HCT116 (cell line): ENCODE measurements around the gene BSG. TPM values are rescaled to one million over a fixed set of nuclear protein-coding genes. Genes with fewer than 3 reads are reported as not detected.

Experiments
- ATAC-seq: fragments of 200-7000 bp; cut with Tn5 transposase; 2 replicates; pipeline ENCODE4 v1.9.1; 2020; ENCODE audit warnings: mild to moderate bottlenecking, moderate library complexity
- BruUV-seq: library from RNA; stranded (reverse); fragments of 400-500 nt; replicated peaks from 2 replicates; lab custom pipeline; 2021; lab: Mats Ljungman, UMichigan
- CTCF ChIA-PET: fragments of 300-600 bp; sonication (Branson Sonifier 250); formaldehyde crosslinking; loops from one replicate; lab custom pipeline; 2021; ENCODE audit warnings: antibody characterized with exemption; lab: Charles Lee
- POLR2A ChIA-PET: fragments of 300-600, 350-600 bp; sonication (Branson Sonifier 250); formaldehyde crosslinking; loops from one replicate; lab custom pipeline; 2021; ENCODE audit warnings: antibody characterized with exemption; lab: Charles Lee
- RAD21 ChIA-PET, 2 experiments: fragments of 300-600 bp; sonication (Branson Sonifier 250); formaldehyde crosslinking; loops; one replicate each; lab custom pipeline; 2023; ENCODE audit warnings: low total read pairs in 2 of 2; ENCODE audit not compliant: uncharacterized antibody in 2 of 2, unreplicated experiment in 2 of 2, low non-redundant PET in 1 of 2; lab: Charles Lee
- DNase-seq: peaks from one replicate; pipeline ENCODE4 v3.0.0-alpha.2; 2010; ENCODE audit warnings: low read depth, low spot score
- H2AFZ ChIP-seq: fragments of 200-600 bp; shearing (Covaris generic), sonication (generic); 2 replicates; pipeline ENCODE4 v1.6.1; 2017; ENCODE audit warnings: low read depth, mixed run types, mixed read lengths, antibody characterized with exemption, low read length; ENCODE audit not compliant: poor library complexity, severe bottlenecking
- H3K27ac ChIP-seq: 2 replicates; pipeline ENCODE4 v1.5.1; 2012; ENCODE audit warnings: low read depth, low read length
- H3K27me3 ChIP-seq: fragments of 200-600 bp; sonication (generic); 2 replicates; pipeline ENCODE4 v1.6.1; 2016; ENCODE audit warnings: mixed run types, low read length, mixed read lengths; ENCODE audit not compliant: insufficient read depth
- H3K36me3 ChIP-seq, 2 experiments: fragments of 200-500 bp in 1 of 2; fragments of 200-600 bp in 1 of 2; sonication (Bioruptor generic) in 1 of 2; sonication (generic) in 1 of 2; 2 replicates each; pipeline versions ENCODE4 v1.5.1 to v1.6.1; 2014 to 2016; ENCODE audit warnings: low read length in 2 of 2, inconsistent platforms in 1 of 2, mixed read lengths in 1 of 2, mixed run types in 1 of 2; ENCODE audit not compliant: insufficient read depth in 2 of 2, control insufficient read depth in 1 of 2
- H3K4me1 ChIP-seq, 2 experiments: fragments of 200-600 bp in 1 of 2; sonication (generic) in 1 of 2; 2 replicates each; pipeline versions ENCODE4 v1.5.1 to v1.6.1; 2012 to 2017; ENCODE audit warnings: low read length in 2 of 2, inconsistent platforms in 1 of 2, mild to moderate bottlenecking in 1 of 2, mixed read lengths in 1 of 2, mixed run types in 1 of 2, moderate library complexity in 1 of 2; ENCODE audit not compliant: insufficient read depth in 2 of 2, control insufficient read depth in 1 of 2
- H3K4me2 ChIP-seq: fragments of 200-600 bp; sonication (generic); 2 replicates; pipeline ENCODE4 v1.6.1; 2017; ENCODE audit warnings: mixed run types, low read length, mixed read lengths
- H3K4me3 ChIP-seq, 2 experiments: fragments of 200-600 bp in 1 of 2; sonication (generic) in 1 of 2; replicated peaks in 1 of 2; 2 replicates each; pipeline ENCODE4 v1.5.1; 2011 to 2016; ENCODE audit warnings: low read length in 2 of 2, control low read depth in 1 of 2, low read depth in 1 of 2, mild to moderate bottlenecking in 1 of 2, mixed read lengths in 1 of 2, mixed run types in 1 of 2
- H3K79me2 ChIP-seq: fragments of 200-600 bp; sonication (generic); 2 replicates; pipeline ENCODE4 v1.6.1; 2017; ENCODE audit warnings: mild to moderate bottlenecking, mixed run types, low read length, moderate library complexity, mixed read lengths; ENCODE audit not compliant: insufficient read depth
- H3K9ac ChIP-seq: fragments of 200-600 bp; sonication (generic); 2 replicates; pipeline ENCODE4 v1.6.1; 2016; ENCODE audit warnings: low read length, mixed read lengths
- H3K9me2 ChIP-seq: fragments of 200-600 bp; sonication (generic), shearing (Covaris generic); 2 replicates; pipeline ENCODE4 v1.6.1; 2017; ENCODE audit warnings: mixed run types, mild to moderate bottlenecking, moderate library complexity; ENCODE audit not compliant: insufficient read depth
- H3K9me3 ChIP-seq, 2 experiments: fragments of 200-500 bp in 1 of 2; fragments of 200-600 bp in 1 of 2; sonication (Bioruptor generic) in 1 of 2; sonication (generic) in 1 of 2; 2 replicates each; pipeline ENCODE4 v1.6.1; 2014 to 2017; ENCODE audit warnings: low read length in 2 of 2, mixed read lengths in 2 of 2, inconsistent platforms in 1 of 2, low read depth in 1 of 2, mild to moderate bottlenecking in 1 of 2, mixed run types in 1 of 2, moderate library complexity in 1 of 2; ENCODE audit not compliant: control insufficient read depth in 1 of 2, insufficient read depth in 1 of 2
- H4K20me1 ChIP-seq: fragments of 200-600 bp; sonication (generic), shearing (Covaris generic); 2 replicates; pipeline ENCODE4 v1.6.1; 2017; ENCODE audit warnings: mixed run types, mild to moderate bottlenecking, moderate library complexity; ENCODE audit not compliant: insufficient read depth
- CBX3 ChIP-seq: IDR thresholded peaks from 2 replicates; pipeline ENCODE4 v1.6.1; 2012; ENCODE audit warnings: low read depth
- CEBPB ChIP-seq: IDR thresholded peaks from 2 replicates; pipeline ENCODE4 v1.6.1; 2012; ENCODE audit warnings: low read depth
- CTCF ChIP-seq, 3 experiments: fragments of 200-600 bp in 1 of 3; sonication (generic) in 1 of 3; IDR thresholded peaks in 2 of 3; conservative IDR thresholded peaks in 1 of 3; 2 replicates each; pipeline ENCODE4 v1.5.1; 2012 to 2017; ENCODE audit warnings: low read depth in 2 of 3, low read length in 2 of 3, antibody characterized with exemption in 1 of 3, borderline replicate concordance in 1 of 3, control low read depth in 1 of 3, mild to moderate bottlenecking in 1 of 3, mixed read lengths in 1 of 3, mixed run types in 1 of 3, moderate library complexity in 1 of 3; ENCODE audit not compliant: insufficient read depth in 1 of 3
- ELF1 ChIP-seq: IDR thresholded peaks from 2 replicates; pipeline ENCODE4 v1.6.1; 2012; ENCODE audit warnings: low read depth, borderline replicate concordance
- EZH2 ChIP-seq: fragments of 200-600 bp; sonication (generic); IDR thresholded peaks from 2 replicates; pipeline ENCODE4 v1.6.1; 2017; ENCODE audit warnings: antibody characterized with exemption, mixed run types
- FOSL1 ChIP-seq: IDR thresholded peaks from 2 replicates; pipeline ENCODE4 v1.6.1; 2012; ENCODE audit warnings: low read depth
- JUND ChIP-seq: IDR thresholded peaks from 2 replicates; pipeline ENCODE4 v1.6.1; 2012
- MAX ChIP-seq: IDR thresholded peaks from 2 replicates; pipeline ENCODE4 v1.6.1; 2012
- POLR2A ChIP-seq: IDR thresholded peaks from 2 replicates; pipeline ENCODE4 v1.7.0; 2011; ENCODE audit warnings: borderline replicate concordance; ENCODE audit not compliant: insufficient read depth, insufficient read length; ENCODE audit errors: extremely low read depth
- POLR2AphosphoS5 ChIP-seq: IDR thresholded peaks from 2 replicates; pipeline ENCODE4 v1.6.1; 2011; ENCODE audit warnings: mild to moderate bottlenecking, low read depth, low read length, moderate library complexity
- RAD21 ChIP-seq: IDR thresholded peaks from 2 replicates; pipeline ENCODE4 v1.6.1; 2012; ENCODE audit warnings: low read depth, mild to moderate bottlenecking
- SIN3A ChIP-seq: IDR thresholded peaks from 2 replicates; pipeline ENCODE4 v1.6.1; 2012; ENCODE audit warnings: low read depth
- SP1 ChIP-seq: IDR thresholded peaks from 2 replicates; pipeline ENCODE4 v1.6.1; 2012; ENCODE audit warnings: low read depth
- SRF ChIP-seq: IDR thresholded peaks from 2 replicates; pipeline ENCODE4 v1.6.1; 2012; ENCODE audit warnings: low read depth
- TCF7L2 ChIP-seq: IDR thresholded peaks from 2 replicates; pipeline ENCODE4 v1.7.0; 2011; ENCODE audit warnings: borderline replicate concordance, inconsistent platforms; ENCODE audit not compliant: insufficient read depth, insufficient read length; ENCODE audit errors: extremely low read depth
- YY1 ChIP-seq: IDR thresholded peaks from 2 replicates; pipeline ENCODE4 v1.6.1; 2011; ENCODE audit warnings: low read length, low read depth, moderate library complexity, mild to moderate bottlenecking; ENCODE audit not compliant: insufficient replicate concordance; ENCODE audit errors: extremely low read depth
- ZBTB33 ChIP-seq: IDR thresholded peaks from 2 replicates; pipeline ENCODE4 v1.6.1; 2011; ENCODE audit warnings: mild to moderate bottlenecking, low read length, moderate library complexity; ENCODE audit not compliant: insufficient replicate concordance; ENCODE audit errors: extremely low read depth
- ZFX ChIP-seq: fragments of 450-650 bp; IDR thresholded peaks from 2 replicates; pipeline ENCODE4 v1.6.1; 2017
- intact Hi-C: fragments of 100-400 bp; cut with micrococcal nuclease; formaldehyde crosslinking; loops from 2 replicates; pipeline ENCODE4 v1.10.0; 2022
- total RNA-seq: library from RNA; stranded (reverse); gene quantifications from one replicate; pipeline ENCODE4 v1.2.1, GENCODE V29; 2021; ENCODE audit not compliant: unreplicated experiment
- TF ChIP-seq, protein P1 (sequence below): IDR thresholded peaks from 2 replicates; pipeline ENCODE4 v1.6.1; 2012
- TF ChIP-seq, protein P2 (sequence below): IDR thresholded peaks from 2 replicates; pipeline ENCODE4 v1.6.1; 2012; ENCODE audit warnings: low read depth

Gene BSG
- total RNA-seq, 1 experiment from 2014 or later = 603 TPM

DNA sequence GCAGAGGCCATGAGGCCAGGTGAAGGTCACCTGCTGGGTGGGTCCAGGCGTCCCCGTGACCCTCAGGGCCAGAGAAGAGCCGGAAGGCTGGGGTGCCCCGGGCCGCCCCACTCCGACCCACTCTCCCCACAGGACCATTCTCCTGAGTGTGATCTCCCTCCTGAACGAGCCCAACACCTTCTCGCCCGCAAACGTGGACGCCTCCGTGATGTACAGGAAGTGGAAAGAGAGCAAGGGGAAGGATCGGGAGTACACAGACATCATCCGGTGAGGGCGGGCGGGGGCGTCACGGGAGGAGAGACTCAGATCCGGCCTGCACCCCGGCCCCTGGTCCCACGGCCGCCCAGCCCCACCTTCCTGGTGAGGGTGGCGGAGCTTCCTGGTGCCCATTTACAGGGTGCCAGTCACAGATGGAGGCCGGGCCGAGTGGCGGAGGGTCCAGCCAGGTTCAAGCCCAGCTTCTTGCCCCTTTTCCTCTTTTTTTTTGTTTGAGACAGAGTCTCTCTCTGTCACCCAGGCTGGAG lies 35.5 kb upstream of the BSG start:
- ChIA-PET POLR2A (no interaction called here), RAD21 (no interaction called here), CTCF (no interaction called here)
- H3K4me1 ChIP-seq = peaks cover 15 to 27% of the 10 kb centered on the region in 2 experiments
- no peak for TF ChIP-seq MAX
- no peak for TF ChIP-seq SIN3A
- no peak for TF ChIP-seq SRF
- no peak for TF ChIP-seq EZH2
- no peak for TF ChIP-seq YY1
- TF ChIP-seq RAD21 = no peak
- TF ChIP-seq, protein P1, sequence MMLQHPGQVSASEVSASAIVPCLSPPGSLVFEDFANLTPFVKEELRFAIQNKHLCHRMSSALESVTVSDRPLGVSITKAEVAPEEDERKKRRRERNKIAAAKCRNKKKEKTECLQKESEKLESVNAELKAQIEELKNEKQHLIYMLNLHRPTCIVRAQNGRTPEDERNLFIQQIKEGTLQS = no peak
- TF ChIP-seq CEBPB = no peak
- TF ChIP-seq ZBTB33 = no peak
- no peak for TF ChIP-seq ZFX
- TF ChIP-seq POLR2A = no peak
- no peak for TF ChIP-seq SP1
- no peak for TF ChIP-seq CBX3
- no peak for TF ChIP-seq CTCF (IDR thresholded peaks at IDR 0.05 in 2 of 3, conservative IDR thresholded peaks at IDR 0.05 in 1 of 3; ENCODE audit: borderline replicate concordance in 1 of 3, insufficient read depth in 1 of 3, low read depth in 2 of 3, low read length in 2 of 3)
- TF ChIP-seq TCF7L2 = no peak
- no peak for TF ChIP-seq ELF1
- TF ChIP-seq POLR2AphosphoS5 = no peak
- no peak for TF ChIP-seq FOSL1
- TF ChIP-seq JUND = no peak
- TF ChIP-seq, protein P2, sequence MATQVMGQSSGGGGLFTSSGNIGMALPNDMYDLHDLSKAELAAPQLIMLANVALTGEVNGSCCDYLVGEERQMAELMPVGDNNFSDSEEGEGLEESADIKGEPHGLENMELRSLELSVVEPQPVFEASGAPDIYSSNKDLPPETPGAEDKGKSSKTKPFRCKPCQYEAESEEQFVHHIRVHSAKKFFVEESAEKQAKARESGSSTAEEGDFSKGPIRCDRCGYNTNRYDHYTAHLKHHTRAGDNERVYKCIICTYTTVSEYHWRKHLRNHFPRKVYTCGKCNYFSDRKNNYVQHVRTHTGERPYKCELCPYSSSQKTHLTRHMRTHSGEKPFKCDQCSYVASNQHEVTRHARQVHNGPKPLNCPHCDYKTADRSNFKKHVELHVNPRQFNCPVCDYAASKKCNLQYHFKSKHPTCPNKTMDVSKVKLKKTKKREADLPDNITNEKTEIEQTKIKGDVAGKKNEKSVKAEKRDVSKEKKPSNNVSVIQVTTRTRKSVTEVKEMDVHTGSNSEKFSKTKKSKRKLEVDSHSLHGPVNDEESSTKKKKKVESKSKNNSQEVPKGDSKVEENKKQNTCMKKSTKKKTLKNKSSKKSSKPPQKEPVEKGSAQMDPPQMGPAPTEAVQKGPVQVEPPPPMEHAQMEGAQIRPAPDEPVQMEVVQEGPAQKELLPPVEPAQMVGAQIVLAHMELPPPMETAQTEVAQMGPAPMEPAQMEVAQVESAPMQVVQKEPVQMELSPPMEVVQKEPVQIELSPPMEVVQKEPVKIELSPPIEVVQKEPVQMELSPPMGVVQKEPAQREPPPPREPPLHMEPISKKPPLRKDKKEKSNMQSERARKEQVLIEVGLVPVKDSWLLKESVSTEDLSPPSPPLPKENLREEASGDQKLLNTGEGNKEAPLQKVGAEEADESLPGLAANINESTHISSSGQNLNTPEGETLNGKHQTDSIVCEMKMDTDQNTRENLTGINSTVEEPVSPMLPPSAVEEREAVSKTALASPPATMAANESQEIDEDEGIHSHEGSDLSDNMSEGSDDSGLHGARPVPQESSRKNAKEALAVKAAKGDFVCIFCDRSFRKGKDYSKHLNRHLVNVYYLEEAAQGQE = no peak
- H3K36me3 ChIP-seq = peaks cover 27% of the 10 kb centered on the region in 2 experiments; a peak in 3 of 4 replicates
- peaks cover 51% of the 10 kb centered on the region for H3K79me2 ChIP-seq
- no peak overlapping the region; the same call in 1 of the 2 replicates for H3K27ac ChIP-seq
- no peak overlapping the region for H3K4me2 ChIP-seq
- ATAC-seq = no peak
- intact Hi-C loops = no loop called here
- DNase-seq = no peak
- H3K9me2 ChIP-seq = no peaks in the 10 kb centered on the region
- H2AFZ ChIP-seq = no peak overlapping the region
- BruUV-seq = no TSS peak
- H3K9ac ChIP-seq = no peak overlapping the region
- H3K4me3 ChIP-seq = no peak overlapping the region
- no peaks in the 10 kb centered on the region for H3K27me3 ChIP-seq
- no peaks in the 10 kb centered on the region for H3K9me3 ChIP-seq
- H4K20me1 ChIP-seq = peaks cover 9% of the 10 kb centered on the region; the same call in 1 of the 2 replicates
